Osteocyte (in vitro differentiated cells): ENCODE measurements around the gene EPN2. TPM values are rescaled to one million over a fixed set of nuclear protein-coding genes. Genes with fewer than 3 reads are reported as not detected.

Experiments
- DNase-seq: peaks from one replicate; pipeline ENCODE4 v3.0.0; 2021; ENCODE audit warnings: mixed read lengths; ENCODE audit not compliant: unreplicated experiment; ENCODE audit errors: extremely low spot score
- H3K27ac Mint-ChIP-seq: one replicate; pipeline ENCODE4 v1.8.0; 2021; ENCODE audit warnings: mild to moderate bottlenecking, mixed read lengths; ENCODE audit not compliant: unreplicated experiment
- H3K27me3 Mint-ChIP-seq: one replicate; pipeline ENCODE4 v1.8.0; 2021; ENCODE audit warnings: mixed read lengths; ENCODE audit not compliant: unreplicated experiment
- H3K36me3 Mint-ChIP-seq: one replicate; pipeline ENCODE4 v1.8.0; 2021; ENCODE audit warnings: mixed read lengths; ENCODE audit not compliant: unreplicated experiment
- H3K4me1 Mint-ChIP-seq: one replicate; pipeline ENCODE4 v1.8.0; 2021; ENCODE audit warnings: mixed read lengths; ENCODE audit not compliant: unreplicated experiment
- H3K4me3 Mint-ChIP-seq: one replicate; pipeline ENCODE4 v1.8.0; 2021; ENCODE audit warnings: mild to moderate bottlenecking, moderate library complexity, mixed read lengths; ENCODE audit not compliant: unreplicated experiment
- H3K9me3 Mint-ChIP-seq: one replicate; pipeline ENCODE4 v1.8.0; 2021; ENCODE audit warnings: mixed read lengths; ENCODE audit not compliant: unreplicated experiment
- total RNA-seq: library from RNA; stranded (reverse); gene quantifications from 2 replicates; pipeline ENCODE4 v1.2.1, GENCODE V29; 2021
- TF ChIP-seq, protein P1 (sequence below): fragments of 200-600 bp; sonication (generic); IDR thresholded peaks from 2 replicates; pipeline ENCODE4 v1.5.0; 2021; ENCODE audit warnings: antibody characterized with exemption, mild to moderate bottlenecking, moderate library complexity

EPN2 gene
- total RNA-seq, 1 donor from 2014 or later = 54.7 TPM

DNA sequence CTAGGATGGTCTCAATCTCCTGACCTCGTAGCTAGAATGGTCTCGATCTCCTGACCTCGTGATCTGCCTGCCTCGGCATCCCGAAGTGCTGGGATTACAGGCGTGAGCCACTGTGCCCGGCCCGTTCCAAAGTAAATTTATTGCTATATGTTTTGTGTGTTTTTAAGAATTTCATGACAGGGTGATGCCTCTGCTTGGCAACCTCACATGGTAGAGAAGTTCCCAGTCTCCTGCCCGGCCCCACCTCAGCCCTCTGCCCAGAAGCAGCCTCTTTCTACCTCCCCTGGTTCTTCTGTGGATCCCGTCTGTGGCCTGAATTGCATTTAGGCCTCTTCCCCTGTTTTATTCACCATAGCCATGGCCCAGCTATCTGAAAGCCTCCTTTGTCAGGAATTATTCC is 70.4 kb downstream of the EPN2 start:
- Mint-ChIP-seq H3K36me3 (peaks cover 6% of the 10 kb centered on the region), H3K9me3 (no peaks in the 10 kb centered on the region), H3K27ac (no peak overlapping the region), H3K4me3 (no peak overlapping the region), H3K4me1 (peaks cover 5% of the 10 kb centered on the region), H3K27me3 (no peaks in the 10 kb centered on the region)
- TF ChIP-seq, protein P1, sequence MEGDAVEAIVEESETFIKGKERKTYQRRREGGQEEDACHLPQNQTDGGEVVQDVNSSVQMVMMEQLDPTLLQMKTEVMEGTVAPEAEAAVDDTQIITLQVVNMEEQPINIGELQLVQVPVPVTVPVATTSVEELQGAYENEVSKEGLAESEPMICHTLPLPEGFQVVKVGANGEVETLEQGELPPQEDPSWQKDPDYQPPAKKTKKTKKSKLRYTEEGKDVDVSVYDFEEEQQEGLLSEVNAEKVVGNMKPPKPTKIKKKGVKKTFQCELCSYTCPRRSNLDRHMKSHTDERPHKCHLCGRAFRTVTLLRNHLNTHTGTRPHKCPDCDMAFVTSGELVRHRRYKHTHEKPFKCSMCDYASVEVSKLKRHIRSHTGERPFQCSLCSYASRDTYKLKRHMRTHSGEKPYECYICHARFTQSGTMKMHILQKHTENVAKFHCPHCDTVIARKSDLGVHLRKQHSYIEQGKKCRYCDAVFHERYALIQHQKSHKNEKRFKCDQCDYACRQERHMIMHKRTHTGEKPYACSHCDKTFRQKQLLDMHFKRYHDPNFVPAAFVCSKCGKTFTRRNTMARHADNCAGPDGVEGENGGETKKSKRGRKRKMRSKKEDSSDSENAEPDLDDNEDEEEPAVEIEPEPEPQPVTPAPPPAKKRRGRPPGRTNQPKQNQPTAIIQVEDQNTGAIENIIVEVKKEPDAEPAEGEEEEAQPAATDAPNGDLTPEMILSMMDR = no peak
- DNase-seq = no peak

DNA sequence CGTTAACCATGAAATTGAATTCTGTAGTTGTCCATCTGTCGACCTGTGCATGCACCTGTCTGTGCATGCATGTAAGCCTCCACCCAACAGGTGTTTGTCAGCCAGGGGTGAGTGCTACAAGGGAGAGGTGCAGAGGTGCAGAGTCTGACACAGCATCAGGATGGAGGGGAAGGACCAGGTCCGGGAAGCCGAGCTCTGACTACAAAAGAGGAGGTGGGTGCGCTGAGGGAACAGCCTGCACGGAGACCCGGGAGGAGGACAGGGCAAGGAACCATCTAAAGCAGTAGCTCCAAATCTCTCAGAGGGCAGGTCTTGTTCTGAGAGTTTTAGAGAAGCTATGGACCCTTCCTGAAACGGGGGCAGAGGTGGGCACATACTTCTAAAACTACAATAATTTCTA is 71.2 kb downstream of the EPN2 start:
- TF ChIP-seq, protein P1 = no peak
- Mint-ChIP-seq H3K27ac (no peak overlapping the region), H3K27me3 (no peaks in the 10 kb centered on the region), H3K36me3 (peaks cover 9% of the 10 kb centered on the region), H3K9me3 (no peaks in the 10 kb centered on the region), H3K4me1 (peaks cover 3% of the 10 kb centered on the region), H3K4me3 (no peak overlapping the region)
- DNase-seq = no peak

DNA sequence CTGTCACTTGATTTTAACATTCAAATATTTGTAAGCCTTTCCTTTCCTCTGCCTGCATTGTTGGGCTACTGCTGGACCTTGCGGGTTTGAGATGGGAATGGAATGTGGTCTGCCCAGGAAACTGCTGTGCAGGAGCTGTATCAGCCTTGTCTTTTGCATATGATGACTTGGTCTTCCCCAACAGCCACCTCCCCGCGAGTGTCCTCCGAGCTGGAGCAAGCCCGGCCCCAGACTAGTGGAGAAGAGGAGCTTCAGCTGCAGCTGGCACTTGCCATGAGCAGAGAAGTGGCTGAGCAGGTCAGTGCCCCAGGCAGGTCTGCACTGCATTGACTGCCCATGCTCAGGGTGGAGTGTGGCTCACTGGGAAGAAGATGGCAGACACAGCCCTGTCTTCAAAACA is 72.5 kb downstream of the EPN2 start:
- no peaks in the 10 kb centered on the region for H3K9me3 Mint-ChIP-seq
- no peak for DNase-seq
- no peak overlapping the region for H3K27ac Mint-ChIP-seq
- no peak overlapping the region for H3K4me3 Mint-ChIP-seq
- no peaks in the 10 kb centered on the region for H3K27me3 Mint-ChIP-seq
- peaks cover 3% of the 10 kb centered on the region for H3K4me1 Mint-ChIP-seq
- peaks cover 16% of the 10 kb centered on the region for H3K36me3 Mint-ChIP-seq
- TF ChIP-seq, protein P1 = no peak

DNA sequence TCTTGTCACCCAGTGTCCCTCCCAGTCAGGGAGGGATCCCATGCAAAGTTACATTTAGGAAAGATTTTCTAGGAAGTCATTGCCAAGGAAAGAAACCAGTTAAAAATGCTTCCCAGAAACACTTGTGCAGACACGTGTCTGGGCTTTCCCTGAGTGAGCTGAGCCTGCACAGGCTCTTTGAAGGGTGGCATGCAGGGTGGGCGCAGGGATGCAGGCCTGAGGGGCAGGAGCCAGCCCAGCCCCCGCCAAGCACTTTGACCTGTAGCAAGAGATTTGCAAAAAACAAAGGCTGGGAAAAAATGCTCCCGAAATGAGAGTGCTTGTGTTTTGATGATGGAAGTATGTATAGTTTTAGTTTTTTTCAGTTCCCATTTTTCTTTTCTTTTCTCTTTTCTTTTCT is 73.0 kb downstream of the EPN2 start:
- Mint-ChIP-seq H3K4me1 (peaks cover 3% of the 10 kb centered on the region), H3K36me3 (peaks cover 16% of the 10 kb centered on the region), H3K9me3 (no peaks in the 10 kb centered on the region), H3K27me3 (no peaks in the 10 kb centered on the region), H3K4me3 (no peak overlapping the region), H3K27ac (no peak overlapping the region)
- no peak for DNase-seq
- TF ChIP-seq, protein P1 = no peak

DNA sequence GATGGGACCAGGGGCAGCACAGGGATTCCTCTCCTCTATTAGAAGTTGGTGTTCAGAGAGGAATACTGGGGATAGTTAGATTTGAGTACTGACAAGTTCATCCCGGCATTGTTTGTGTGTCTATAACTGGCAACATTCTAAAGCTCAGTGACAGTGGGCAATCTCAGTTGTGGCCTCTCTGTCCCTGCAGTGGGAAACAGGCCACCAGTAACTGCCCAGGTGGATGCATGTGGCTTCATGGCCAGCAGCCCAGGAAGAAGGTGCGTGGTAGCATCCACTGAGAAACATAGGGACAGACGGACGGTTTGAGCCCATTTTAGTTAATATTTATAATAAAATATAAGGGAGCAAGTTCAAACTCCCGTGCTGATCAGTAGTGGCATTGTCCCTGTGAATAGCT is 73.8 kb downstream of the EPN2 start:
- H3K36me3 Mint-ChIP-seq = peaks cover 16% of the 10 kb centered on the region
- peaks cover 4% of the 10 kb centered on the region for H3K4me1 Mint-ChIP-seq
- no peak for DNase-seq
- TF ChIP-seq, protein P1 = no peak
- H3K27me3 Mint-ChIP-seq = no peaks in the 10 kb centered on the region
- no peak overlapping the region for H3K27ac Mint-ChIP-seq
- no peak overlapping the region for H3K4me3 Mint-ChIP-seq
- no peaks in the 10 kb centered on the region for H3K9me3 Mint-ChIP-seq
